HEK293T (cell line): ENCODE data around the gene DGKQ.

Experiments
- CTCF ChIA-PET: fragments of 350-600 bp; formaldehyde crosslinking; extraction: SDS; loops from one replicate; lab custom pipeline; 2021; ENCODE audit warnings: antibody characterized with exemption, inconsistent platforms; lab: Yijun Ruan, JAX
- POLR2A ChIA-PET: fragments of 350-600 bp; formaldehyde crosslinking; extraction: SDS; loops from one replicate; lab custom pipeline; 2020; ENCODE audit warnings: antibody characterized with exemption, inconsistent platforms; lab: Yijun Ruan, JAX
- DNase-seq: peaks from one replicate; pipeline ENCODE4 v3.0.0; 2012; ENCODE audit warnings: mixed read lengths; ENCODE audit errors: extremely low spot score
- ARNT ChIP-seq: fragments of 450-650 bp; IDR thresholded peaks from 2 replicates; pipeline ENCODE4 v1.6.1; 2017; ENCODE audit warnings: mild to moderate bottlenecking
- BHLHE40 ChIP-seq: fragments of 450-650 bp; IDR thresholded peaks from 2 replicates; pipeline ENCODE4 v1.6.1; 2016; ENCODE audit warnings: mild to moderate bottlenecking, moderate library complexity, borderline replicate concordance
- CTBP1 ChIP-seq: fragments of 450-650 bp; IDR thresholded peaks from 2 replicates; pipeline ENCODE4 v1.6.1; 2016; ENCODE audit warnings: borderline replicate concordance
- ELF4 ChIP-seq: fragments of 450-650 bp; IDR thresholded peaks from 2 replicates; pipeline ENCODE4 v1.6.1; 2017; ENCODE audit warnings: antibody characterized with exemption
- FOXA1 ChIP-seq: fragments of 450-650 bp; IDR thresholded peaks from 2 replicates; pipeline ENCODE4 v1.6.1; 2016; ENCODE audit warnings: mild to moderate bottlenecking
- FOXK2 ChIP-seq: fragments of 450-650 bp; IDR thresholded peaks from 2 replicates; pipeline ENCODE4 v1.6.1; 2016; ENCODE audit warnings: mild to moderate bottlenecking
- FOXM1 ChIP-seq: fragments of 450-650 bp; IDR thresholded peaks from 2 replicates; pipeline ENCODE4 v1.6.1; 2017; ENCODE audit warnings: mild to moderate bottlenecking, borderline replicate concordance
- HDGF ChIP-seq: fragments of 450-650 bp; IDR thresholded peaks from 2 replicates; pipeline ENCODE4 v1.6.1; 2017; ENCODE audit warnings: antibody characterized with exemption, borderline replicate concordance
- L3MBTL2 ChIP-seq: fragments of 450-650 bp; conservative IDR thresholded peaks from 2 replicates; pipeline ENCODE4 v1.6.1; 2016; ENCODE audit warnings: mild to moderate bottlenecking
- LEF1 ChIP-seq: fragments of 450-650 bp; IDR thresholded peaks from 2 replicates; pipeline ENCODE4 v1.6.1; 2017; ENCODE audit warnings: mild to moderate bottlenecking, borderline replicate concordance
- NFRKB ChIP-seq: fragments of 450-650 bp; IDR thresholded peaks from 2 replicates; pipeline ENCODE4 v1.6.1; 2016; ENCODE audit warnings: mild to moderate bottlenecking, moderate library complexity
- PKNOX1 ChIP-seq: fragments of 450-650 bp; IDR thresholded peaks from 2 replicates; pipeline ENCODE4 v1.6.1; 2016
- SP1 ChIP-seq: fragments of 450-650 bp; IDR thresholded peaks from 2 replicates; pipeline ENCODE4 v1.6.1; 2017
- SUZ12 ChIP-seq: fragments of 450-650 bp; IDR thresholded peaks from 2 replicates; pipeline ENCODE4 v1.6.1; 2016; ENCODE audit warnings: mild to moderate bottlenecking
- TARDBP ChIP-seq: fragments of 450-650 bp; IDR thresholded peaks from 2 replicates; pipeline ENCODE4 v1.6.1; 2016
- ZNF384 ChIP-seq: fragments of 450-650 bp; IDR thresholded peaks from 2 replicates; pipeline ENCODE4 v1.6.1; 2016

DGKQ gene

DNA sequence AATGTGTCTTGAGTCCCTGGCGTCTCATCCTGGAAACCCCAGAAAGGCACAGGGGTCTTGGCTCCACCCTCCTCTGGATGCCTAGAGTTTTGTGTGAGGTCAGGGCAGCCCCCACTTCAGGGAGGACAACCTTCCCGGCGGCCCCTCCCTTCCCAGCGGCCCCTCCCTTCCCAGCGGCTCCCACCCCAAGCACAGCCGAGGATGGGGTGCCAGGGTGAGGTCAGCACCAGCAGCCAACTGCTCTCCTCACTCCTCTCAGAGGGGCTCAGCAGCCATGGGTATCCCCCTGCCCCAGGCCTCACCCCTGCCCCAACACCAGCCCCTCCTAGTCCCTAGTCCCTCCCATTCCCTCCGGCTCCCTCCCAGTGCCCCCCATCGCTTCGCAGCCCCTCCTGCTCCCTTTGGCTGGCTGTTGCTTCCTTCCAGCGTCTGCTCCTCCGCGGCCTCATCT is 17.4 kb downstream of the DGKQ start:
- DNase-seq: no peak
- ChIA-PET CTCF (no interaction called here), POLR2A (no interaction called here)
- no peak for TF ChIP-seq FOXK2
- no peak for TF ChIP-seq PKNOX1
- TF ChIP-seq ARNT: no peak

- ChIA-PET POLR2A (no interaction called here), CTCF (no interaction called here)
- TF ChIP-seq FOXM1: no peak
- no peak for TF ChIP-seq TARDBP
- TF ChIP-seq FOXK2: no peak
- no peak for TF ChIP-seq SUZ12
- no peak for TF ChIP-seq FOXA1
- no peak for TF ChIP-seq CTBP1
- TF ChIP-seq ZNF384: no peak
- TF ChIP-seq ELF4: no peak
- TF ChIP-seq BHLHE40: no peak
- TF ChIP-seq L3MBTL2: no peak
- TF ChIP-seq LEF1: no peak
- TF ChIP-seq PKNOX1: no peak
Observed at GRCh38 chr4:955161-955921, 18.0 kb downstream of the DGKQ start.

GRCh38 chr4:954211-955020 is 19.0 kb downstream of the DGKQ start:
- DNase-seq: no peak
- ChIA-PET CTCF (no interaction called here), POLR2A (no interaction called here)
- TF ChIP-seq FOXM1 (no peak), TARDBP (no peak), FOXK2 (no peak), LEF1 (no peak), NFRKB (no peak), ZNF384 (no peak), ELF4 (no peak), ARNT (no peak), SP1 (no peak), SUZ12 (no peak), FOXA1 (no peak), PKNOX1 (no peak), CTBP1 (no peak), L3MBTL2 (no peak), BHLHE40 (no peak)

More at GRCh38 chr4:955161-955921, 18.0 kb downstream of the DGKQ start:
- DNase-seq: no peak

- no peak for DNase-seq
- POLR2A ChIA-PET: no interaction called here
- TF ChIP-seq ZNF384: no peak
- no peak for TF ChIP-seq SUZ12
- TF ChIP-seq TARDBP: no peak
- no peak for TF ChIP-seq BHLHE40
- TF ChIP-seq NFRKB: no peak
- no peak for TF ChIP-seq FOXA1
- no peak for TF ChIP-seq L3MBTL2
- no peak for TF ChIP-seq FOXM1
- TF ChIP-seq PKNOX1: no peak
- no peak for TF ChIP-seq ARNT
- no peak for TF ChIP-seq ELF4
- no peak for TF ChIP-seq SP1
- TF ChIP-seq HDGF: no peak
- no peak for TF ChIP-seq FOXK2
- TF ChIP-seq CTBP1: no peak
- no peak for TF ChIP-seq LEF1
- CTCF ChIA-PET: no interaction called here
Observed at GRCh38 chr4:953574-953915, 19.8 kb downstream of the DGKQ start.

DNA sequence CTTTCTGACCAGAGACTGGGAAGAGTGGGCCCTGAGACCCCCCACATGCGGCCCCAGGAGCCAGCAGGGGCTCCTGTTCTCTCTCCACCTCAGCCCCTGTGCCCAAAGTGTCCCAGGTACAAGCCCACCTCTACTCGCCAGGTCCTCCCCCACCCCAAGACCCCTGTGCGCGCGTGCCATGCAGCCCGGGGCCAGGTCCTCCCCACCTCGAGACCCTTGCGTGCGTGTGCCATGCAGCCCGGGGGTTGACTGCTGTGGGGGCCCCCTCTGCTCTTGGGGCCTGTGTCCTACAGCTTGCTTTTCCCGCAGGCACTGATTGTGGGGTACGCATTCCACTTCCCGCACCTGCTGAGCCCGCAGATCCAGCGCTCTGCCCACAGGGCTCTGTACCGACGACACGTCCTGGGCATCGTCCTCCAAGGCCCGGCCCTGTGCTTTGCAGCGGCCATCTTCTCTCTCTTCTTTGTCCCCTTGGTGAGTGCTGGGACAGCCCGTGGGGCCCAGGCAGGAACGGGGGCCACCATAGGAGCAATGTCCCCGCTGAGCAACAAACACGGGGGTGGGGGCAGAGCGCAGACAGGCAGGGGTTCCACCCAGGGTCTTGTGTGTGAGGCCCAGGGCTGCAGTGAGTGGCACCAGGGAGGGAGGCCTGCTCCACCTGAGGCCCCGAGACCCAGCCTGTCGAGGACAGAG is 20.3 kb downstream of the DGKQ start:
- DNase-seq: no peak
- POLR2A ChIA-PET: no interaction called here
- CTCF ChIA-PET: no interaction called here
- TF ChIP-seq ARNT (no peak), BHLHE40 (no peak), LEF1 (no peak), FOXK2 (no peak), ZNF384 (no peak), SP1 (no peak)
